ENCODE results near the gene FAM124A. TPM values are rescaled to one million over a fixed set of nuclear protein-coding genes. Genes with fewer than 3 reads are reported as not detected.
A peak's percentile ranks its signal among the peaks of the same experiment; 100 is the strongest.

Gene FAM124A
- total and polyA plus RNA-seq, 2 donors (not counting 1 experiment from before 2014, with no cell fraction given), result 1.7 to 4.8 TPM

GRCh38 chr13:51229731-51230130, 7.5 kb downstream of the FAM124A start:
- no peak overlapping the region for H3K27ac ChIP-seq (ENCODE audit: insufficient read depth, low read length)
- H3K9ac ChIP-seq (ENCODE audit: insufficient read depth, low read length), result no peak overlapping the region
- no peak for DNase-seq (ENCODE audit: low read depth in 2 of 2)
- H3K4me2 ChIP-seq (ENCODE audit: extremely low read depth, insufficient read depth, low read length), result no peak overlapping the region
- no peaks in the 10 kb centered on the region for H4K20me1 ChIP-seq (ENCODE audit: control insufficient read depth, extremely low read depth, insufficient read depth, low read length)
- no peak overlapping the region for H3K4me3 ChIP-seq (replicated peaks in 1 of 4; ENCODE audit: control extremely low read depth in 1 of 4, insufficient read depth in 1 of 4, low read depth in 3 of 4, low read length in 4 of 4)
- no peak overlapping the region for H2AFZ ChIP-seq (ENCODE audit: low read length)
- H3K79me2 ChIP-seq (ENCODE audit: control insufficient read depth, insufficient read depth, low read length), result no peaks in the 10 kb centered on the region
- TF ChIP-seq CTCF (conservative IDR thresholded peaks at IDR 0.05 in 1 of 2, IDR thresholded peaks at IDR 0.05 in 1 of 2; ENCODE audit: low read depth in 1 of 2, low read length in 2 of 2), result no peak
- no peak for TF ChIP-seq EZH2 (IDR thresholded peaks at IDR 0.05; ENCODE audit: low read length, missing control alignments)
- H3K9me3 ChIP-seq (ENCODE audit: control insufficient read depth, insufficient read depth, low read depth, low read length), result no peaks in the 10 kb centered on the region
- H3K4me1 ChIP-seq (ENCODE audit: control insufficient read depth, extremely low read depth, insufficient read depth, low read length), result peaks cover 3% of the 10 kb centered on the region
- H3K27me3 ChIP-seq (ENCODE audit: control insufficient read depth, insufficient read depth, low read length), result no peaks in the 10 kb centered on the region
- no peaks in the 10 kb centered on the region for H3K36me3 ChIP-seq (ENCODE audit: control insufficient read depth, insufficient read depth, low read length)

GRCh38 chr13:51230477-51231105, 8.4 kb downstream of the FAM124A start:
- no peaks in the 10 kb centered on the region for H3K79me2 ChIP-seq (ENCODE audit: control insufficient read depth, insufficient read depth, low read length)
- H3K36me3 ChIP-seq (ENCODE audit: control insufficient read depth, insufficient read depth, low read length), result no peaks in the 10 kb centered on the region
- H3K9ac ChIP-seq (ENCODE audit: insufficient read depth, low read length), result no peak overlapping the region
- no peaks in the 10 kb centered on the region for H3K9me3 ChIP-seq (ENCODE audit: control insufficient read depth, insufficient read depth, low read depth, low read length)
- peak; percentile 32 to 71 for DNase-seq (ENCODE audit: low read depth in 2 of 2)
- H3K27ac ChIP-seq (ENCODE audit: insufficient read depth, low read length), result peak overlapping the region; percentile 28
- peak overlapping the region; percentile 89 for H3K4me2 ChIP-seq (ENCODE audit: extremely low read depth, insufficient read depth, low read length)
- no peaks in the 10 kb centered on the region for H4K20me1 ChIP-seq (ENCODE audit: control insufficient read depth, extremely low read depth, insufficient read depth, low read length)
- peak overlapping the region; percentile 37 to 42 (median 41) for H3K4me3 ChIP-seq (replicated peaks in 1 of 4; ENCODE audit: control extremely low read depth in 1 of 4, insufficient read depth in 1 of 4, low read depth in 3 of 4, low read length in 4 of 4)
- no peaks in the 10 kb centered on the region for H3K27me3 ChIP-seq (ENCODE audit: control insufficient read depth, insufficient read depth, low read length)
- peak overlapping the region; percentile 91 for H2AFZ ChIP-seq (ENCODE audit: low read length)
- TF ChIP-seq CTCF (conservative IDR thresholded peaks at IDR 0.05 in 1 of 2, IDR thresholded peaks at IDR 0.05 in 1 of 2; ENCODE audit: low read depth in 1 of 2, low read length in 2 of 2) (no peak), EZH2 (IDR thresholded peaks at IDR 0.05; ENCODE audit: low read length, missing control alignments) (no peak)
- peaks cover 3% of the 10 kb centered on the region for H3K4me1 ChIP-seq (ENCODE audit: control insufficient read depth, extremely low read depth, insufficient read depth, low read length)

DNA sequence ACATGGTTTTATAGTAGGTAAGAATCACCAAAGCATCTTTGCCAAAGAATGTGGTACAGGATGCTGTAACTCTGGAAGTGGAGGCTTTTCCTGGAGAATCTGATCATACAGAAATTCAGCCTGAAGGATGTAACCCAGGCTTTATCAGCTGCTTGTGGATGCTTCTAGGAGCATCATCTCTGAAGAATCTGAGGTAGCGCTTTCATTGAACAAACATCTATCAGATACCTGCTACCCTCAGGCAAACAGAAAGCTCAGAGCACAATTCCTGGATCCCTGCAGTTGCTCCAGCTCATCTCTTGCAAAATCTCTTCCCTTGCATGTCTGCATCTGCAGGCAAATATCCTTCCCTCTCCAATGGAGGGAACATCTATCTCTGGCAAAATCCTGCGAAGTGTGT, 9.3 kb downstream of the FAM124A start:
- Histone ChIP-seq H3K4me1 (ENCODE audit: control insufficient read depth, extremely low read depth, insufficient read depth, low read length) (peaks cover 4% of the 10 kb centered on the region), H3K27ac (ENCODE audit: insufficient read depth, low read length) (no peak overlapping the region), H3K36me3 (ENCODE audit: control insufficient read depth, insufficient read depth, low read length) (no peaks in the 10 kb centered on the region), H3K4me2 (ENCODE audit: extremely low read depth, insufficient read depth, low read length) (no peak overlapping the region), H3K9me3 (ENCODE audit: control insufficient read depth, insufficient read depth, low read depth, low read length) (no peaks in the 10 kb centered on the region), H3K4me3 (replicated peaks in 1 of 4; ENCODE audit: control extremely low read depth in 1 of 4, insufficient read depth in 1 of 4, low read depth in 3 of 4, low read length in 4 of 4) (no peak overlapping the region), H3K27me3 (ENCODE audit: control insufficient read depth, insufficient read depth, low read length) (no peaks in the 10 kb centered on the region), H3K79me2 (ENCODE audit: control insufficient read depth, insufficient read depth, low read length) (no peaks in the 10 kb centered on the region), H3K9ac (ENCODE audit: insufficient read depth, low read length) (no peak overlapping the region), H2AFZ (ENCODE audit: low read length) (no peak overlapping the region), H4K20me1 (ENCODE audit: control insufficient read depth, extremely low read depth, insufficient read depth, low read length) (no peaks in the 10 kb centered on the region)
- TF ChIP-seq EZH2 (IDR thresholded peaks at IDR 0.05; ENCODE audit: low read length, missing control alignments) (no peak), CTCF (conservative IDR thresholded peaks at IDR 0.05 in 1 of 2, IDR thresholded peaks at IDR 0.05 in 1 of 2; ENCODE audit: low read depth in 1 of 2, low read length in 2 of 2) (no peak)
- no peak for DNase-seq (ENCODE audit: low read depth in 2 of 2)

Data from fibroblast of lung (primary cell).